ENCODE measurements around the gene PPP1R1A.

- TF ChIP-seq EZH2 (IDR thresholded peaks at IDR 0.05) = no peak
- TF ChIP-seq, protein P1, sequence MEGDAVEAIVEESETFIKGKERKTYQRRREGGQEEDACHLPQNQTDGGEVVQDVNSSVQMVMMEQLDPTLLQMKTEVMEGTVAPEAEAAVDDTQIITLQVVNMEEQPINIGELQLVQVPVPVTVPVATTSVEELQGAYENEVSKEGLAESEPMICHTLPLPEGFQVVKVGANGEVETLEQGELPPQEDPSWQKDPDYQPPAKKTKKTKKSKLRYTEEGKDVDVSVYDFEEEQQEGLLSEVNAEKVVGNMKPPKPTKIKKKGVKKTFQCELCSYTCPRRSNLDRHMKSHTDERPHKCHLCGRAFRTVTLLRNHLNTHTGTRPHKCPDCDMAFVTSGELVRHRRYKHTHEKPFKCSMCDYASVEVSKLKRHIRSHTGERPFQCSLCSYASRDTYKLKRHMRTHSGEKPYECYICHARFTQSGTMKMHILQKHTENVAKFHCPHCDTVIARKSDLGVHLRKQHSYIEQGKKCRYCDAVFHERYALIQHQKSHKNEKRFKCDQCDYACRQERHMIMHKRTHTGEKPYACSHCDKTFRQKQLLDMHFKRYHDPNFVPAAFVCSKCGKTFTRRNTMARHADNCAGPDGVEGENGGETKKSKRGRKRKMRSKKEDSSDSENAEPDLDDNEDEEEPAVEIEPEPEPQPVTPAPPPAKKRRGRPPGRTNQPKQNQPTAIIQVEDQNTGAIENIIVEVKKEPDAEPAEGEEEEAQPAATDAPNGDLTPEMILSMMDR (IDR thresholded peaks at IDR 0.05) = no peak
- TF ChIP-seq EZH2phosphoT487 (IDR thresholded peaks at IDR 0.05) = no peak
These were observed 23.0 kb downstream of the PPP1R1A start for GRCh38 chr12:54565310-54565985.

Data from neural progenitor cell (in vitro differentiated cells).